GM19351 (cell line): ENCODE results near the gene NLRP12.
"Not testable (repeated sequence)": the region's sequence is repeated elsewhere in the genome, so short reads cannot be mapped to it uniquely, and the experiment has no call there.

Source experiments
- ATAC-seq: cut with Tn5 transposase; IDR thresholded peaks from one replicate; pipeline ENCODE4 v1.9.1; 2021; ENCODE audit warnings: mild to moderate bottlenecking, moderate library complexity; ENCODE audit not compliant: unreplicated experiment

Gene NLRP12

DNA sequence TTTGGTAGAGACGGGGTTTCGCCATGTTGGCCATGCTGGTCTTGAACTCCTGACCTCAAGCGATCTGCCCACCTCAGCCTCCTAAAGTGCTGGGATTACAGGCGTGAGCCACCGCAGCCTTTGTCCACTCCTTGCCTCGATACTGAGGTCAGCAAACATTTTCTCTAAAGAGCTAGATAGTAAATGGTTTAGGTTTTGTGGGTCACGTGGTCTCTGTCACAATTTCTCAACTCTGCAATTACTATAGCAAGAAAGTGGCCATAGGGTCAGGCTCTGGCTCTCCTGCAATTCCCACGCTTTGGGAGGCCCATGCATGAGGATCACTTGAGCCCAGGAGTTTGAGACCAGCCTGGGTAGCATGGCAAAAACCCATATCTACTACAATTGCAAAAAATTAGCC lies 42.8 kb downstream of the NLRP12 start:
- ATAC-seq, result not testable (repeated sequence)

GRCh38 chr19:53780506-53780905 lies 43.6 kb downstream of the NLRP12 start:
- no peak for ATAC-seq

DNA sequence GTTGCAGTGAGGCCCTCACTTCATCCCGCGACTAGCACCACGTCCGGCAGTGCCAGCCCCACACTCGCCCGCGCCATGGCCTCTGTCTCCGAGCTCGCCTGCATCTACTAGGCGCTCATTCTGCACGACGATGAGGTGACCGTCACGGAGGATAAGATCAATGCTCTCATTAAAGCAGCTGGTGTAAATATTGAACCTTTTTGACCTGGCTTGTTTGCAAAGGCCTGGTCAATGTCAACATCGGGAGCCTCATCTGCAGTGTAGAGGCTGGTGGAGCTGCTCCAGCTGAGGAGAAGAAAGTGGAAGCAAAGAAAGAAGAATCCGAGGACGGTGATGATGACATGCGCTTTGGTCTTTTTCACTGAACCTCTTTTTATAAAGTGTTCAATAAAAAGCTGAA lies 48.6 kb downstream of the NLRP12 start:
- ATAC-seq, result no peak

GRCh38 chr19:53774491-53774890 lies 49.6 kb downstream of the NLRP12 start:
- not testable (repeated sequence) for ATAC-seq

GRCh38 chr19:53773999-53774398 lies 50.1 kb downstream of the NLRP12 start:
- ATAC-seq, result no peak

DNA sequence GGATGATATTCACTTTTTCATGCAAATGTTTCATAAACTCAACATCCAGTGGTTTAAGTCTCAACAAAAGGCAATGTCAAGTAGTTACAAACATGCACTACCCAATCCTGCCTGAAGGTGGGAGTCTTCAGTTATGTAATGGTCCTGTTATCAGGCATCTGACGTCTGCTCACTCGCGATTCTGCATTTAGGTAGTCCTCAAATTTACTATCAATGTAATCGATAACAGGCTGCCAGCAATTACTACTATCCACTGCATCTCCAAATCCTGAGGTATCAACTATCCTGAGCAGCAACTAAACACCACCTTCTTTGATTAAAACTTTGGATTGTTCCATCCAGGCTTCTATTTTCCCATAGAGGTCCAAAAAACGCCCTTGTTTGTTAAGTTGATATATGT lies 51.2 kb downstream of the NLRP12 start:
- no peak for ATAC-seq

DNA sequence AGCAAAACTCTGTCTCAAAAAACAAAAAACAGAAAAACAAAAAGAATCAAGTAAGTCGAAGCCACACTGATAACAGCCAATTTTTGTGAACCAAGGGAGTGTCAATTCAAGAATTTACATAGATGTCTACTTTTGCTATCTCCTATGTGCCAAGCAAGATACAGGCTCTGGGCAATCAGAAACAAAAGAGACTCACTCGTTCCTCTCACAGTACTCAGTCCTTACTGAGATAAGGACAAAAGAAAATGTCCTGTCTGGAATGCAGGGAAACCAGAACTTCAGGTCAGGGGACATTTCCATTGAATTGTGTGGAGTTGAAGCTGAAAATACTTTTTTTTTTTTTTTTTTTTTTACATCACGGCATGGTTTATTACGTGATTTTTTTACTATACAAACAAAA lies 53.0 kb downstream of the NLRP12 start:
- no peak for ATAC-seq

- ATAC-seq, result not testable (repeated sequence)
These were observed 54.3 kb downstream of the NLRP12 start for GRCh38 chr19:53769696-53770309.

GRCh38 chr19:53768401-53768800 lies 55.7 kb downstream of the NLRP12 start:
- no peak for ATAC-seq

GRCh38 chr19:53758991-53759390 lies 65.1 kb downstream of the NLRP12 start:
- ATAC-seq, result not testable (repeated sequence)
